ENCODE data around the gene ARID5B.

GRCh38 chr10:62057359-62057758 is 155.9 kb downstream of the ARID5B start:
- TF ChIP-seq CEBPB (IDR thresholded peaks at IDR 0.05; ENCODE audit: low read depth, low read length): no peak
- no peak for TF ChIP-seq POLR2A (IDR thresholded peaks at IDR 0.05; ENCODE audit: low read depth, low read length)
- TF ChIP-seq, protein P1, sequence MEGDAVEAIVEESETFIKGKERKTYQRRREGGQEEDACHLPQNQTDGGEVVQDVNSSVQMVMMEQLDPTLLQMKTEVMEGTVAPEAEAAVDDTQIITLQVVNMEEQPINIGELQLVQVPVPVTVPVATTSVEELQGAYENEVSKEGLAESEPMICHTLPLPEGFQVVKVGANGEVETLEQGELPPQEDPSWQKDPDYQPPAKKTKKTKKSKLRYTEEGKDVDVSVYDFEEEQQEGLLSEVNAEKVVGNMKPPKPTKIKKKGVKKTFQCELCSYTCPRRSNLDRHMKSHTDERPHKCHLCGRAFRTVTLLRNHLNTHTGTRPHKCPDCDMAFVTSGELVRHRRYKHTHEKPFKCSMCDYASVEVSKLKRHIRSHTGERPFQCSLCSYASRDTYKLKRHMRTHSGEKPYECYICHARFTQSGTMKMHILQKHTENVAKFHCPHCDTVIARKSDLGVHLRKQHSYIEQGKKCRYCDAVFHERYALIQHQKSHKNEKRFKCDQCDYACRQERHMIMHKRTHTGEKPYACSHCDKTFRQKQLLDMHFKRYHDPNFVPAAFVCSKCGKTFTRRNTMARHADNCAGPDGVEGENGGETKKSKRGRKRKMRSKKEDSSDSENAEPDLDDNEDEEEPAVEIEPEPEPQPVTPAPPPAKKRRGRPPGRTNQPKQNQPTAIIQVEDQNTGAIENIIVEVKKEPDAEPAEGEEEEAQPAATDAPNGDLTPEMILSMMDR (conservative IDR thresholded peaks at IDR 0.05; ENCODE audit: low read depth, low read length): no peak
- no peak for TF ChIP-seq ELK1 (IDR thresholded peaks at IDR 0.05; ENCODE audit: borderline replicate concordance, low read depth, low read length)
- TF ChIP-seq CHD1 (IDR thresholded peaks at IDR 0.05; ENCODE audit: low read depth, low read length): no peak
- TF ChIP-seq NFE2L2 (IDR thresholded peaks at IDR 0.05; ENCODE audit: low read depth, low read length): no peak
- no peak for TF ChIP-seq FOS (IDR thresholded peaks at IDR 0.05; ENCODE audit: low read depth, low read length)
- TF ChIP-seq SMC3 (IDR thresholded peaks at IDR 0.05; ENCODE audit: low read depth, low read length): no peak
- TF ChIP-seq RAD21 (IDR thresholded peaks at IDR 0.05; ENCODE audit: low read length): no peak
- TF ChIP-seq, protein P2, sequence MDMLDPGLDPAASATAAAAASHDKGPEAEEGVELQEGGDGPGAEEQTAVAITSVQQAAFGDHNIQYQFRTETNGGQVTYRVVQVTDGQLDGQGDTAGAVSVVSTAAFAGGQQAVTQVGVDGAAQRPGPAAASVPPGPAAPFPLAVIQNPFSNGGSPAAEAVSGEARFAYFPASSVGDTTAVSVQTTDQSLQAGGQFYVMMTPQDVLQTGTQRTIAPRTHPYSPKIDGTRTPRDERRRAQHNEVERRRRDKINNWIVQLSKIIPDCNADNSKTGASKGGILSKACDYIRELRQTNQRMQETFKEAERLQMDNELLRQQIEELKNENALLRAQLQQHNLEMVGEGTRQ (IDR thresholded peaks at IDR 0.05; ENCODE audit: low read depth, low read length): no peak
- no peak for TF ChIP-seq RCOR1 (IDR thresholded peaks at IDR 0.05; ENCODE audit: insufficient replicate concordance, low read length)
- no peak for TF ChIP-seq MAZ (IDR thresholded peaks at IDR 0.05; ENCODE audit: borderline replicate concordance, low read depth, low read length)
- no peak for TF ChIP-seq RFX5 (IDR thresholded peaks at IDR 0.05; ENCODE audit: low read depth, low read length)
